GM12865 (cell line): ENCODE measurements around the gene GALK2.

Experiments used
- DNase-seq: peaks from one replicate; pipeline ENCODE4 v3.0.0; 2010; ENCODE audit warnings: low read depth
- H3K4me3 ChIP-seq: 2 replicates; pipeline ENCODE4 v1.5.1; 2011; ENCODE audit warnings: mild to moderate bottlenecking, low read depth, low read length, control low read depth
- TF ChIP-seq, protein P1 (sequence below): IDR thresholded peaks from 2 replicates; pipeline ENCODE4 v1.5.1; 2011; ENCODE audit warnings: low read length, control low read depth, low read depth, inconsistent platforms; ENCODE audit not compliant: insufficient read depth; ENCODE audit errors: missing control alignments

Gene GALK2

DNA sequence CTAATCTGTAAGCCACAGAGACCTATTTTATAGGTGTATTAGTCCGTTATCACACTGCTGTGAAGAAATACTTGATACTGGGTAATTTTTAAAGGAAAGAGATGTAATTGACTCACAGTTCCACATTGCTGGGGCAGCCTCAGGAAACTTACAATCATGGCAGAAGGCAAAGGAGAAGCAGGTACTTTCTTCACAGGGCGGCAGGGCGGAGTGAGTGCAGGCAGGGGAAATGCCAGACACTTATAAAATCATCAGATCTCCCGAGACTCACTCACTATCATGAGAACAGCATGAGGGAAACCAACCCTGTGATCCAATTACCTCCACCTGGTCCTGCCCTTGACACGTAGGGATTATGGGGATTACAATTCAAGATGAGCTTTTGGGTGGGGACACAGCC, 108.7 kb downstream of the GALK2 start:
- no peak for DNase-seq
- TF ChIP-seq, protein P1, sequence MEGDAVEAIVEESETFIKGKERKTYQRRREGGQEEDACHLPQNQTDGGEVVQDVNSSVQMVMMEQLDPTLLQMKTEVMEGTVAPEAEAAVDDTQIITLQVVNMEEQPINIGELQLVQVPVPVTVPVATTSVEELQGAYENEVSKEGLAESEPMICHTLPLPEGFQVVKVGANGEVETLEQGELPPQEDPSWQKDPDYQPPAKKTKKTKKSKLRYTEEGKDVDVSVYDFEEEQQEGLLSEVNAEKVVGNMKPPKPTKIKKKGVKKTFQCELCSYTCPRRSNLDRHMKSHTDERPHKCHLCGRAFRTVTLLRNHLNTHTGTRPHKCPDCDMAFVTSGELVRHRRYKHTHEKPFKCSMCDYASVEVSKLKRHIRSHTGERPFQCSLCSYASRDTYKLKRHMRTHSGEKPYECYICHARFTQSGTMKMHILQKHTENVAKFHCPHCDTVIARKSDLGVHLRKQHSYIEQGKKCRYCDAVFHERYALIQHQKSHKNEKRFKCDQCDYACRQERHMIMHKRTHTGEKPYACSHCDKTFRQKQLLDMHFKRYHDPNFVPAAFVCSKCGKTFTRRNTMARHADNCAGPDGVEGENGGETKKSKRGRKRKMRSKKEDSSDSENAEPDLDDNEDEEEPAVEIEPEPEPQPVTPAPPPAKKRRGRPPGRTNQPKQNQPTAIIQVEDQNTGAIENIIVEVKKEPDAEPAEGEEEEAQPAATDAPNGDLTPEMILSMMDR, result no peak
- H3K4me3 ChIP-seq, result no peak overlapping the region

GRCh38 chr15:49279521-49280456, 109.7 kb downstream of the GALK2 start:
- H3K4me3 ChIP-seq, result no peak overlapping the region
- TF ChIP-seq, protein P1, result no peak
- DNase-seq, result no peak

- TF ChIP-seq, protein P1, result no peak
- H3K4me3 ChIP-seq, result no peak overlapping the region
- DNase-seq, result no peak
Observed at GRCh38 chr15:49282366-49282765, 112.3 kb downstream of the GALK2 start.

GRCh38 chr15:49286649-49287404, 116.8 kb downstream of the GALK2 start:
- no peak for DNase-seq
- TF ChIP-seq, protein P1, result no peak

GRCh38 chr15:49287481-49287880, 117.4 kb downstream of the GALK2 start:
- TF ChIP-seq, protein P1, result no peak
- no peak for DNase-seq
- no peak overlapping the region for H3K4me3 ChIP-seq

More at GRCh38 chr15:49286649-49287404, 116.8 kb downstream of the GALK2 start:
- H3K4me3 ChIP-seq, result no peak overlapping the region

GRCh38 chr15:49288391-49288790, 118.3 kb downstream of the GALK2 start:
- H3K4me3 ChIP-seq, result no peak overlapping the region
- TF ChIP-seq, protein P1, result no peak
- no peak for DNase-seq
